Glutamatergic neuron (in vitro differentiated cells): ENCODE measurements around the gene EGFL6. TPM values are rescaled to one million over a fixed set of nuclear protein-coding genes. Genes with fewer than 3 reads are reported as not detected.

Source experiments
- DNase-seq: peaks from one replicate; pipeline ENCODE4 v3.0.0; 2022
- H3K27ac Mint-ChIP-seq: one replicate; pipeline ENCODE4 v1.8.0; 2020; ENCODE audit warnings: mild to moderate bottlenecking, mixed read lengths, inconsistent platforms; ENCODE audit not compliant: unreplicated experiment
- H3K27me3 Mint-ChIP-seq: one replicate; pipeline ENCODE4 v1.8.0; 2020; ENCODE audit warnings: mild to moderate bottlenecking, moderate library complexity, mixed read lengths, inconsistent platforms; ENCODE audit not compliant: unreplicated experiment
- H3K36me3 Mint-ChIP-seq: one replicate; pipeline ENCODE4 v1.8.0; 2020; ENCODE audit warnings: mild to moderate bottlenecking, mixed read lengths, inconsistent platforms; ENCODE audit not compliant: unreplicated experiment
- H3K4me1 Mint-ChIP-seq: one replicate; pipeline ENCODE4 v1.8.0; 2020; ENCODE audit warnings: mild to moderate bottlenecking, low read depth, mixed read lengths, inconsistent platforms; ENCODE audit not compliant: unreplicated experiment
- H3K4me3 Mint-ChIP-seq: one replicate; pipeline ENCODE4 v1.8.0; 2020; ENCODE audit warnings: mild to moderate bottlenecking, mixed read lengths, inconsistent platforms; ENCODE audit not compliant: unreplicated experiment
- H3K9me3 Mint-ChIP-seq: one replicate; pipeline ENCODE4 v1.8.0; 2020; ENCODE audit warnings: mild to moderate bottlenecking, moderate library complexity, mixed read lengths, inconsistent platforms; ENCODE audit not compliant: unreplicated experiment
- CTCF ChIP-seq: fragments of 200-600 bp; sonication (generic); IDR thresholded peaks from one replicate; pipeline ENCODE4 v1.5.0; 2021; ENCODE audit not compliant: partially characterized antibody, unreplicated experiment
- long read RNA-seq: library from polyadenylated mRNA; unstranded; transcript quantifications from one replicate; pipeline ENCODE4 v2.0.0, GENCODE V29; 2020; ENCODE audit not compliant: unreplicated experiment
- total RNA-seq: library from RNA; stranded (reverse); fragmentation: NEBNext Ultra II Directional; extraction: Animal tissue kit (Norgen Biotek cat#: 25700); gene quantifications from one replicate; pipeline ENCODE4 v1.2.1, GENCODE V29; 2021; ENCODE audit not compliant: unreplicated experiment

The EGFL6 gene
- total RNA-seq = not detected
- long read RNA-seq = 0 reads

GRCh38 chrX:13569479-13570260 lies at the start of gene EGFL6:
EGFL6 (plus strand) TSS chrX:13569601; CDS start chrX:13569862, 261 bp downstream.
- Mint-ChIP-seq H3K27ac (no peak within 1 kb of the TSS), H3K4me3 (peak within 1 kb of the TSS; percentile 79), H3K4me1 (no peaks in the 10 kb centered on the region), H3K36me3 (no peaks in the 10 kb centered on the region), H3K27me3 (peaks cover 8% of the 10 kb centered on the region), H3K9me3 (peaks cover 2% of the 10 kb centered on the region)
- peak; percentile 33 for DNase-seq
- no peak for TF ChIP-seq CTCF

- H3K27ac Mint-ChIP-seq = no peak overlapping the region
- no peaks in the 10 kb centered on the region for H3K36me3 Mint-ChIP-seq
- H3K4me1 Mint-ChIP-seq = no peaks in the 10 kb centered on the region
- no peaks in the 10 kb centered on the region for H3K27me3 Mint-ChIP-seq
- no peaks in the 10 kb centered on the region for H3K9me3 Mint-ChIP-seq
- no peak for DNase-seq
- TF ChIP-seq CTCF = no peak
- H3K4me3 Mint-ChIP-seq = no peak overlapping the region
Measured at GRCh38 chrX:13520351-13520750, 49.0 kb upstream of the EGFL6 start.

GRCh38 chrX:13520936-13521335 lies 48.5 kb upstream of the EGFL6 start:
- Mint-ChIP-seq H3K27ac (no peak overlapping the region), H3K9me3 (no peaks in the 10 kb centered on the region), H3K4me3 (no peak overlapping the region), H3K4me1 (no peaks in the 10 kb centered on the region), H3K36me3 (no peaks in the 10 kb centered on the region), H3K27me3 (no peaks in the 10 kb centered on the region)
- TF ChIP-seq CTCF = no peak
- DNase-seq = no peak

- TF ChIP-seq CTCF = no peak
- no peaks in the 10 kb centered on the region for H3K27me3 Mint-ChIP-seq
Measured at GRCh38 chrX:13522811-13523210, 46.6 kb upstream of the EGFL6 start.

GRCh38 chrX:13533726-13534125 lies 35.7 kb upstream of the EGFL6 start:
- H3K9me3 Mint-ChIP-seq = no peaks in the 10 kb centered on the region
- H3K27ac Mint-ChIP-seq = no peak overlapping the region
- TF ChIP-seq CTCF = no peak
- DNase-seq = no peak
- no peaks in the 10 kb centered on the region for H3K27me3 Mint-ChIP-seq
- H3K4me1 Mint-ChIP-seq = no peaks in the 10 kb centered on the region
- no peaks in the 10 kb centered on the region for H3K36me3 Mint-ChIP-seq
- no peak overlapping the region for H3K4me3 Mint-ChIP-seq

More at GRCh38 chrX:13522811-13523210, 46.6 kb upstream of the EGFL6 start:
- no peak for DNase-seq
- Mint-ChIP-seq H3K27ac (no peak overlapping the region), H3K9me3 (no peaks in the 10 kb centered on the region), H3K36me3 (no peaks in the 10 kb centered on the region), H3K4me1 (no peaks in the 10 kb centered on the region), H3K4me3 (no peak overlapping the region)
